ENCODE results near the gene ACYP2. TPM values are rescaled to one million over a fixed set of nuclear protein-coding genes. Genes with fewer than 3 reads are reported as not detected.

The ACYP2 gene
- total RNA-seq, result 11.3 and 12.0 TPM in 2 replicates

DNA sequence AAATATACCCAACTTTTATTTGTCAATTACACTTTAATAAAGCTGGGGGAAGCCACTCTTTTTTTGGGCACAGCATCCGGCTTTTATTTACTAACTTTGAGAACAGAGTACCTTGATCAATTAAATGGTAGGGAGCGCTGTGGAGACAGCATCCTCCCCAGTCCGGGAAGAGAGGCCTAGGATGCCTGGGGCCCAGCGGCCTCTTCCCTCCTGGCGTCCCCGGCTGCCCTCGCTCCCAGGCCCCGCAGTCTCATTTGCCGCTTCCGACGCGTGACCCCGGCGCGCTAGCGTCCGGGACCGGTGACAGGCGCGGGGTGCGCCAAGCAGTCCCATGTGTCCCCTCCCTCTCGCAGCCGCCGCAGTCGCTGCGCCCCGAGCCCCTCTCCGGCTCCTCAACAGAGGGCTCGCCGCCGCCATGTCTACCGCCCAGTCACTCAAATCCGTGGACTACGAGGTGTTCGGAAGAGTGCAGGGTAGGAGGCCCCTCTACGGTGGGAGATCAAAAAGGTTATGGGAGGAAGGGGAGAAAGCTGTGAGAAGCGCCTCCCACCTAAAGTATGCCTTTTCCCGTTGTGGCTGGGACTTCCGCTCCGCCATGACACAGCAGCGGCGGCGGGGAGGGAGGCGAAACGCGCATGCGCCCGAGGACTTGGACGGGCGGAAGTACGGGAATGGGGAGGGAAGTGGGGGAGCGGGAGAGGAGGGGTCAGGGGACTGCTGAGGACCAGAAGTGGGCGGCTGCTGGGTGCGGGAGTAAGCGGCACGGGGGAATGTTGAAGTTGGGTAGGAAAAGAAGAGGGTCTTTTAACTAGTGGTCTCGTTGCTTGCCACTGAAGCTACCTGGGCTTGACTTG lies at the start of gene ACYP2:
Gene ACYP2, plus strand, starts transcription at position 332 of the 854 bp plus-strand sequence.

DNA sequence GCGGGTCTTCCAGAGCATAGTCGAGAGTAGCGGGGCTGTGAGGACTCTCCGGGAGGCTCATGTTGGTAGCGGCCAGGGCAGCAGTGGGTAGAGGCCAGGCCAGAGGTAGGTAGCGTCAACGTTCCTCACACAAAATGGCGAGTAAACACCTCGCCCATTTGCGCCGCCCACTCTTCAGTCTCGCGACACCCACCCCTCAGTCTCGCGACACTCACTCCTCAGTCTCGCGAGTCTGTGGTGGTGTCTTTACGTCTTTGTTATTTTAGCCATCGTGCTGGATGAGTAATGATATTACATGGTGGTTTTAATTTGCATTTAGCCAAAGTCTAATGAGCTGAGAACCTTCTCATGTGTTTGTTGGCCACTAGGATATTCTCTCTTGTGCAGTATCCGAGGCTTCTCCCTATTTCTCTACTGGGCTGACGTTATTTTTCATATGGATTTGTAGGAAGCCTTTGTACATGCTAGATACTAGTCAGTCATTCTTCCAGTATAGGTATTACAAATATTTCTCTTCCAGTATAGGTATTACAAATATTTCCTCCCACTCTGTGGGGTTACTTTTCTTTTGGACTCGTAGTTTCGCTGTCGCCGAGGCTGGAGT lies 140.8 kb downstream of the ACYP2 start, which contains the start of gene TSPYL6:
Gene TSPYL6, minus strand, starts transcription at position 139 of the 604 bp plus-strand sequence. Its CDS starts 78 bp downstream, at position 61.

Other genes starting within 250 kb of the ACYP2 start
- gene PSME4, start 144.6 kb upstream of the ACYP2 start, total RNA-seq, result 31.1 and 42.5 TPM in 2 replicates
- gene TSPYL6, start 140.6 kb downstream of the ACYP2 start, total RNA-seq, result not detected in 2 replicates

Data from dermis lymphatic vessel endothelial cell (primary cell).